Measurements from ENCODE around the gene IER2. TPM values are rescaled to one million over a fixed set of nuclear protein-coding genes. Genes with fewer than 3 reads are reported as not detected.

IER2 gene
- total RNA-seq, 1 donor from 2014 or later, result 17.3 TPM

DNA sequence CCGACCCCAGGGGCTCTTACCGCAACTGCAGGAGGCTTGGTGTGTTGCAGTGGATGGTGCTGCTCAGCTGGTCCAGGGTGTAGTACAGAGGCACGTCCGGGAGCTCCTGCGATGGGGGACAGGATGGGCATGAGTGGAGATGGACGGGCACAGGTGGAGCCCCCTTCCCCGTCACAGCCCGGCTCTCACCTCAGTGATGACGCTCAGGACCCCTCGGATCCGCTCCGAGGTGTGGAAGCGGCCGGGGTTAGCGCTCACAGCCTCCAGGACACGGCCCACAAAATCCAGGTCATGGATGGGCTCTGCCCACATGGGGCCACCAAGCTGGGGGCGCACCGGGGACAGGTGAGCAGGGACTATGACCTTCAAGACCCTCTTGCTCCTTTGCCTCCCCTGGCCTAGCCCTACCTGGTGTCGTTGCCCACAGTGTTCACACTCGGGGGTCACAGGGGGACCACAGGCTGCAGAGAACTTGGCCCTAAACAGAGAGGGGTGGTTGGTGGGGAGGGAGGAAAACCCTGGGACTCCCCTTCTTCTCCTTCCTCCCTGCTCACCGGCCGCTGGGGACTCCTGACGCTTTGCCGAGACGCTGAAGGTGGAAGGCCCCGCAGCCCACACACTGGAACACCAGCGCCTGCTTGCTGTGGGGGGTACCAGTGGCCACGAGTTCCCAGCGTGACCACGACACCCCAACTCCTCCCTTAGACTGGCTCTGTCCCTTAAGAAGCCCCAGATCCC, 40.7 kb upstream of the IER2 start:
- no peaks in the 10 kb centered on the region for H3K27me3 ChIP-seq (ENCODE audit: low read depth)
- peaks cover 8% of the 10 kb centered on the region for H3K4me1 ChIP-seq
- no peaks in the 10 kb centered on the region for H3K9me3 ChIP-seq (replicated peaks)
- no peak for DNase-seq
- no peak overlapping the region for H3K4me3 ChIP-seq
- intact Hi-C loops (cut with micrococcal nuclease), result no loop called here
- TF ChIP-seq, protein P1, sequence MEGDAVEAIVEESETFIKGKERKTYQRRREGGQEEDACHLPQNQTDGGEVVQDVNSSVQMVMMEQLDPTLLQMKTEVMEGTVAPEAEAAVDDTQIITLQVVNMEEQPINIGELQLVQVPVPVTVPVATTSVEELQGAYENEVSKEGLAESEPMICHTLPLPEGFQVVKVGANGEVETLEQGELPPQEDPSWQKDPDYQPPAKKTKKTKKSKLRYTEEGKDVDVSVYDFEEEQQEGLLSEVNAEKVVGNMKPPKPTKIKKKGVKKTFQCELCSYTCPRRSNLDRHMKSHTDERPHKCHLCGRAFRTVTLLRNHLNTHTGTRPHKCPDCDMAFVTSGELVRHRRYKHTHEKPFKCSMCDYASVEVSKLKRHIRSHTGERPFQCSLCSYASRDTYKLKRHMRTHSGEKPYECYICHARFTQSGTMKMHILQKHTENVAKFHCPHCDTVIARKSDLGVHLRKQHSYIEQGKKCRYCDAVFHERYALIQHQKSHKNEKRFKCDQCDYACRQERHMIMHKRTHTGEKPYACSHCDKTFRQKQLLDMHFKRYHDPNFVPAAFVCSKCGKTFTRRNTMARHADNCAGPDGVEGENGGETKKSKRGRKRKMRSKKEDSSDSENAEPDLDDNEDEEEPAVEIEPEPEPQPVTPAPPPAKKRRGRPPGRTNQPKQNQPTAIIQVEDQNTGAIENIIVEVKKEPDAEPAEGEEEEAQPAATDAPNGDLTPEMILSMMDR (IDR thresholded peaks at IDR 0.05; ENCODE audit: borderline replicate concordance), result no peak
- H3K36me3 ChIP-seq, result peaks cover 47% of the 10 kb centered on the region
- no peak overlapping the region for H3K27ac ChIP-seq (replicated peaks)

DNA sequence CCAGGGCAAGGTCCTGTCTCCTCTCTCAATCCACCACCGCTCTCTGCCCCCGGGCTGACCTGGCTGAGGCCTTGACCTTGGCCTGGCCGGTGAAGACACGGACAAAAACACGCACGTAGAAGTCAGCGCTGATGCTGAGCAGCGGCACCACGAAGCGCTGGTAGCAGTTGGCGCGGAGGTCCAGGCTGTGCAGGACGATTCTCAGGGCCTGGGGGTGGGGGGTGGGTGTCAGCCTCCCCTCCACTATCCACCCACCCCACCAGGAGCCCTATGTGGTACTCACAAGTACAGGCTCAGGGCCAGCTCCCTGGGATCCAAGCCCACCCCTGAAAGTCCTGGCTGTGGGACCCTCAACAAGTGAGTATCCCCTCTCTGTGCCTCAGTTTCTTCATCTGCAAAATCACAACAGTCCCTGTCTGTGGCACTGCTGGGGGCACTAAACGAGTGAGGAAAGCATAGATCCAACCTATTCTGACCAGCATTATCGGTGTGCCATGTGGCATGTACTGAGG, 40.1 kb upstream of the IER2 start:
- Histone ChIP-seq H3K4me1 (peaks cover 5% of the 10 kb centered on the region), H3K9me3 (replicated peaks) (no peaks in the 10 kb centered on the region), H3K27ac (replicated peaks) (no peak overlapping the region), H3K27me3 (ENCODE audit: low read depth) (no peaks in the 10 kb centered on the region), H3K4me3 (no peak overlapping the region), H3K36me3 (peaks cover 47% of the 10 kb centered on the region)
- no peak for DNase-seq
- intact Hi-C loops (cut with micrococcal nuclease), result no loop called here
- TF ChIP-seq, protein P1 (IDR thresholded peaks at IDR 0.05; ENCODE audit: borderline replicate concordance), result no peak

DNA sequence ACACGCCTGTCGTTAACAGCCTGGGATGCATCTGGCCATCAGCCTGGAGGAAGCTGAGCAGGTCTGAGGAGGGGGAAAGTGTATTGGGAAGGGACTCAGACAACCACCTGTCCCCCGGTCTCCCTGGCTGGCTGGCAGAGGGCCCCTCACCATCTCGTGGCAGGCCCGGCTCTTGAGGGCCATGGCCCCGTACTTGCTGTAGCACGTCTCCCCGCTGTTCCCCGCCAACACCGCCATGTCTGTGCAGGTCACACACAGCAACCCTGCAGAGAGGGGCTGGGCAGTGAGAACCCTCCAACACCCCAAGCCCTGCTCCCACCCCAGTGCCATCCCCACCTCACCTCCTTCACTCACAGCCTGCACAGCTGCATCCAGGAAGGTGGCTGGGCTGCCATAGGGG, 37.7 kb upstream of the IER2 start:
- DNase-seq, result no peak
- H3K36me3 ChIP-seq, result peaks cover 41% of the 10 kb centered on the region
- TF ChIP-seq, protein P1 (IDR thresholded peaks at IDR 0.05; ENCODE audit: borderline replicate concordance), result no peak
- no peaks in the 10 kb centered on the region for H3K9me3 ChIP-seq (replicated peaks)
- H3K4me3 ChIP-seq, result no peak overlapping the region
- no peak overlapping the region for H3K27ac ChIP-seq (replicated peaks)
- peaks cover 25% of the 10 kb centered on the region for H3K4me1 ChIP-seq
- no peaks in the 10 kb centered on the region for H3K27me3 ChIP-seq (ENCODE audit: low read depth)
- intact Hi-C loops (cut with micrococcal nuclease), result no loop called here

DNA sequence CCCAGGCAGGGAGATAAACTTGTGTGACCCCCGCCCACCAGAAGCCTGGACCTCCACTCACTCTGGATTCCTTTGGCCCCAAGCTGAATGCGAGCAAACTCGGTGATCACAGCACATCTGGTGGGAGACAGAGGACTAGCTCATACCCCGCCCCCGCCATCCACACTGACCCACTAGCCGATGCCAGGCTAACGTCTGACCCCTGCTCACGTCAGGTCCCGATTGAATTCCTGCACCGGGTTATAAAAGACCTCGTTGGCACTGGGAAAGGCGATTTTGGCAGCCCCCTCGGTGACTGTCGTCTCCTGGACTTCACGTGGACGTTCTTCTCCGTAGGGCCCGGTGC, 34.3 kb upstream of the IER2 start:
- TF ChIP-seq, protein P1 (IDR thresholded peaks at IDR 0.05; ENCODE audit: borderline replicate concordance), result no peak
- Histone ChIP-seq H3K9me3 (replicated peaks) (no peaks in the 10 kb centered on the region), H3K27me3 (ENCODE audit: low read depth) (no peaks in the 10 kb centered on the region), H3K4me3 (peak overlapping the region; percentile 87), H3K36me3 (peaks cover 25% of the 10 kb centered on the region), H3K4me1 (peaks cover 54% of the 10 kb centered on the region), H3K27ac (replicated peaks) (peak overlapping the region; percentile 81)
- intact Hi-C loops (cut with micrococcal nuclease), result no loop called here
- DNase-seq, result no peak

DNA sequence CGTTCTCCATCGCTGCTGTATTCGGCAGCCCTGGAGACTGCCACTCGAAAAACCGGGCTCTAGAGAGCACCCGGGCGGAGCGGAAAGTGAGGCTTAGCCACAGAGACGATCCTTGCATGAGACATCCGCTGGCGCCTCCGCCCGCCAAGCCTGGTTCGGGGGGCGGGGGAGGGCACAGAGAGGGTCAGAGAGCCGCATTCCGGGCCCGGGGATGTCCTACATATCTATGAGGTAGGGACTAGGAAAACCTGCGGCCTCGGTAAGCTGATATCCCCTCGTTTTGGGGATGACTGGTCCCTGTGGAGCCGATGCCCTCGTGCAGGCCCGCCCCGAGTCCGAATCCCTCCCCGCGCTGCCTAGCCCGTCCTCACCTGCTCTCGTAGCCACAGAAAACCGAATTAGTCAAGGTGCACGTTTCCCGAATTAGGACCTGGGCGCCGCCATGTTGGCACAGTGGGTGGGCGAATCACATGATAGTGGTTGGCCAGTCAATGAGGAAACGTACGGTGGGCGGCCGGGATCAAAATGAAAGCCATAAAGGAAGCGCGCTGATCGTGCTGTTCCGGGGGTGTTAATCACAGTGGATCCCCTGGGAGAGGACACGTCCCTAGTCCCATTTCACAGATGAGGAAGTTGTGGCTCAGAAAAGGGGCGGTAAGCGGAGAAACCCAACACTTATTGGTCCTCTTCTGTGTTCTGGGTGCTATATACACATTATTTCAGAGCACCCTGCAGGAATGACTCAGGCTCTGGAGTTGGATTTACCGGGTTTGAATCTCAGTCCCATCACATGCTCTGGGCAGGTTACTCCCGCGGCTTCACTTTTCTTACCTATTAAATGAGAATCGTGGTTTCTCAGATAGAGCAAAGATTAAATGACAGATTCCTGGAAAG, 33.7 kb upstream of the IER2 start, which contains the start of gene TRMT1:
TRMT1 (minus strand) TSS at position 459 of the 894 bp plus-strand sequence; CDS start at position 118, 341 bp downstream.
- Histone ChIP-seq H3K36me3 (peaks cover 25% of the 10 kb centered on the region), H3K4me3 (peak within 1 kb of the TSS; percentile 87), H3K9me3 (replicated peaks) (no peaks in the 10 kb centered on the region), H3K27me3 (ENCODE audit: low read depth) (no peaks in the 10 kb centered on the region), H3K27ac (replicated peaks) (peak within 1 kb of the TSS; percentile 81), H3K4me1 (peaks cover 58% of the 10 kb centered on the region)
- TF ChIP-seq, protein P1 (IDR thresholded peaks at IDR 0.05; ENCODE audit: borderline replicate concordance), result no peak
- intact Hi-C loops (cut with micrococcal nuclease), result no loop called here
- peak; percentile 95 for DNase-seq

All from left ventricle myocardium inferior (tissue), 1 donor.